BLaER1 (cell line): ENCODE measurements around the gene PER3.

Experiments
- H3K27ac ChIP-seq: shearing (Covaris generic); formaldehyde crosslinking; 2 replicates; pipeline ENCODE4 v1.8.1; 2022
- H3K27me3 ChIP-seq: shearing (Covaris generic); formaldehyde crosslinking; 2 replicates; pipeline ENCODE4 v1.8.1; 2022
- H3K36me3 ChIP-seq: shearing (Covaris generic); formaldehyde crosslinking; 2 replicates; pipeline ENCODE4 v1.8.1; 2022
- H3K4me1 ChIP-seq: shearing (Covaris generic); formaldehyde crosslinking; 2 replicates; pipeline ENCODE4 v1.8.1; 2022
- H3K4me2 ChIP-seq: shearing (Covaris generic); formaldehyde crosslinking; 2 replicates; pipeline ENCODE4 v1.8.1; 2022
- H3K4me3 ChIP-seq: shearing (Covaris generic); formaldehyde crosslinking; 2 replicates; pipeline ENCODE4 v1.8.1; 2022
- H3K9ac ChIP-seq: shearing (Covaris generic); formaldehyde crosslinking; 2 replicates; pipeline ENCODE4 v1.8.1; 2022
- H3K9me3 ChIP-seq: shearing (Covaris generic); formaldehyde crosslinking; 2 replicates; pipeline ENCODE4 v1.8.1; 2022
- H4K20me1 ChIP-seq: shearing (Covaris generic); formaldehyde crosslinking; 2 replicates; pipeline ENCODE4 v1.8.1; 2022
- Cebpa-rat ChIP-seq: shearing (Covaris generic); IDR thresholded peaks from 2 replicates; pipeline ENCODE4 v1.8.1; 2022

PER3 gene

GRCh38 chr1:7754234-7754633, 29.9 kb upstream of the PER3 start:
- H3K4me3 ChIP-seq: no peak overlapping the region
- no peaks in the 10 kb centered on the region for H4K20me1 ChIP-seq

GRCh38 chr1:7755448-7755847, 28.6 kb upstream of the PER3 start:
- no peak overlapping the region for H3K4me3 ChIP-seq
- H3K4me1 ChIP-seq: peaks cover 21% of the 10 kb centered on the region
- H4K20me1 ChIP-seq: no peaks in the 10 kb centered on the region
- H3K27ac ChIP-seq: no peak overlapping the region
- H3K9me3 ChIP-seq: no peaks in the 10 kb centered on the region
- H3K36me3 ChIP-seq: peaks cover 5% of the 10 kb centered on the region
- H3K27me3 ChIP-seq: no peaks in the 10 kb centered on the region
- no peak overlapping the region for H3K9ac ChIP-seq
- no peak for TF ChIP-seq Cebpa-rat
- 0 out of 2 replicates have a peak overlapping the region, but pooled peaks have one; percentile 6 for H3K4me2 ChIP-seq

More at GRCh38 chr1:7754234-7754633, 29.9 kb upstream of the PER3 start:
- Histone ChIP-seq H3K9ac (no peak overlapping the region), H3K4me2 (no peak overlapping the region), H3K9me3 (no peaks in the 10 kb centered on the region), H3K27me3 (no peaks in the 10 kb centered on the region), H3K27ac (no peak overlapping the region), H3K36me3 (peaks cover 14% of the 10 kb centered on the region), H3K4me1 (peaks cover 21% of the 10 kb centered on the region)
- TF ChIP-seq Cebpa-rat: no peak

GRCh38 chr1:7760245-7760644, 23.8 kb upstream of the PER3 start:
- Histone ChIP-seq H3K27ac (no peak overlapping the region), H4K20me1 (no peaks in the 10 kb centered on the region), H3K4me3 (no peak overlapping the region), H3K4me2 (no peak overlapping the region), H3K4me1 (peaks cover 8% of the 10 kb centered on the region; the same call in 1 of the 2 replicates), H3K36me3 (no peaks in the 10 kb centered on the region), H3K27me3 (no peaks in the 10 kb centered on the region), H3K9ac (no peak overlapping the region), H3K9me3 (no peaks in the 10 kb centered on the region)
- no peak for TF ChIP-seq Cebpa-rat

- no peaks in the 10 kb centered on the region for H4K20me1 ChIP-seq
- no peaks in the 10 kb centered on the region for H3K36me3 ChIP-seq
- no peak overlapping the region for H3K27ac ChIP-seq
- H3K4me2 ChIP-seq: no peak overlapping the region
- peaks cover 5% of the 10 kb centered on the region; the same call in 1 of the 2 replicates for H3K4me1 ChIP-seq
- no peaks in the 10 kb centered on the region for H3K27me3 ChIP-seq
- H3K9ac ChIP-seq: no peak overlapping the region
- TF ChIP-seq Cebpa-rat: no peak
- no peaks in the 10 kb centered on the region for H3K9me3 ChIP-seq
- no peak overlapping the region for H3K4me3 ChIP-seq
Measured at GRCh38 chr1:7761103-7761502, 23.0 kb upstream of the PER3 start.

GRCh38 chr1:7767176-7767575, 16.9 kb upstream of the PER3 start:
- Histone ChIP-seq H3K27me3 (no peaks in the 10 kb centered on the region), H3K4me2 (no peak overlapping the region), H3K4me3 (no peak overlapping the region), H3K36me3 (no peaks in the 10 kb centered on the region), H4K20me1 (peaks cover 10% of the 10 kb centered on the region), H3K4me1 (peaks cover 14% of the 10 kb centered on the region), H3K9me3 (no peaks in the 10 kb centered on the region), H3K9ac (no peak overlapping the region), H3K27ac (no peak overlapping the region)
- no peak for TF ChIP-seq Cebpa-rat

- TF ChIP-seq Cebpa-rat: no peak
Measured at GRCh38 chr1:7768583-7768982, 15.5 kb upstream of the PER3 start.

GRCh38 chr1:7769673-7770412, 14.2 kb upstream of the PER3 start:
- no peak overlapping the region for H3K9ac ChIP-seq
- no peaks in the 10 kb centered on the region for H3K27me3 ChIP-seq
- H3K4me2 ChIP-seq: peak overlapping the region; percentile 94; the same call in 1 of the 2 replicates
- H3K4me1 ChIP-seq: peaks cover 23% of the 10 kb centered on the region
- TF ChIP-seq Cebpa-rat: no peak
- H3K9me3 ChIP-seq: no peaks in the 10 kb centered on the region
- H3K4me3 ChIP-seq: no peak overlapping the region
- H4K20me1 ChIP-seq: peaks cover 22% of the 10 kb centered on the region
- peaks cover 22% of the 10 kb centered on the region for H3K36me3 ChIP-seq
- no peak overlapping the region for H3K27ac ChIP-seq

More at GRCh38 chr1:7768583-7768982, 15.5 kb upstream of the PER3 start:
- Histone ChIP-seq H3K9ac (no peak overlapping the region), H3K9me3 (no peaks in the 10 kb centered on the region), H4K20me1 (peaks cover 22% of the 10 kb centered on the region), H3K4me2 (no peak overlapping the region), H3K4me1 (peaks cover 23% of the 10 kb centered on the region), H3K4me3 (no peak overlapping the region), H3K27me3 (no peaks in the 10 kb centered on the region), H3K36me3 (peaks cover 10% of the 10 kb centered on the region), H3K27ac (no peak overlapping the region)

- H3K27ac ChIP-seq: no peak overlapping the region
- peaks cover 23% of the 10 kb centered on the region for H3K36me3 ChIP-seq
- peaks cover 23% of the 10 kb centered on the region for H3K4me1 ChIP-seq
- H3K4me3 ChIP-seq: peak overlapping the region; percentile 100
- no peaks in the 10 kb centered on the region for H3K9me3 ChIP-seq
- no peaks in the 10 kb centered on the region for H3K27me3 ChIP-seq
- H4K20me1 ChIP-seq: peaks cover 28% of the 10 kb centered on the region
- peak overlapping the region; percentile 94 for H3K4me2 ChIP-seq
- no peak for TF ChIP-seq Cebpa-rat
- H3K9ac ChIP-seq: peak overlapping the region; percentile 92
Measured at GRCh38 chr1:7770669-7770996, 13.5 kb upstream of the PER3 start.

GRCh38 chr1:7770997-7771822, 12.9 kb upstream of the PER3 start, which contains the start of gene VAMP3:
VAMP3 (plus strand) TSS chr1:7771296; CDS start chr1:7771384, 88 bp downstream.
- H3K9me3 ChIP-seq: no peaks in the 10 kb centered on the region
- TF ChIP-seq Cebpa-rat: no peak
- H3K9ac ChIP-seq: peak within 1 kb of the TSS; percentile 92
- peaks cover 31% of the 10 kb centered on the region for H4K20me1 ChIP-seq
- H3K27me3 ChIP-seq: no peaks in the 10 kb centered on the region
- H3K4me1 ChIP-seq: peaks cover 23% of the 10 kb centered on the region
- peak within 1 kb of the TSS; percentile 100 for H3K4me3 ChIP-seq
- H3K4me2 ChIP-seq: peak within 1 kb of the TSS; percentile 94
- H3K36me3 ChIP-seq: peaks cover 29% of the 10 kb centered on the region
- peak within 1 kb of the TSS; percentile 79 for H3K27ac ChIP-seq

- Histone ChIP-seq H4K20me1 (peaks cover 38% of the 10 kb centered on the region), H3K4me2 (peak overlapping the region; percentile 93), H3K4me3 (peak overlapping the region; percentile 100), H3K27ac (peak overlapping the region; percentile 79), H3K27me3 (no peaks in the 10 kb centered on the region), H3K4me1 (peaks cover 23% of the 10 kb centered on the region), H3K36me3 (peaks cover 35% of the 10 kb centered on the region), H3K9ac (peak overlapping the region; percentile 92), H3K9me3 (no peaks in the 10 kb centered on the region)
- TF ChIP-seq Cebpa-rat: no peak
Measured at GRCh38 chr1:7771823-7772299, 12.2 kb upstream of the PER3 start.
